Sigmoid colon (tissue), 7 donors: ENCODE results near the gene TTLL10. TPM values are rescaled to one million over a fixed set of nuclear protein-coding genes. Genes with fewer than 3 reads are reported as not detected.
"Not testable (repeated sequence)": the region's sequence is repeated elsewhere in the genome, so short reads cannot be mapped to it uniquely, and the experiment has no call there.

Experiments used
- DNase-seq: peaks from one replicate; pipeline ENCODE4 v3.0.0-alpha.2; 2019
- H3K27ac ChIP-seq, 4 donors: fragments of 200-600 bp; sonication (generic); one replicate each; pipeline ENCODE4 v1.5.1; 2016 to 2019; ENCODE audit warnings: mild to moderate bottlenecking in 1 of 4
- H3K27me3 ChIP-seq, 3 donors: fragments of 200-600 bp; sonication (generic); one replicate each; pipeline ENCODE4 v1.5.1; 2019; ENCODE audit warnings: mild to moderate bottlenecking in 1 of 3
- H3K36me3 ChIP-seq, 4 donors: fragments of 200-600 bp; sonication (generic); one replicate each; pipeline ENCODE4 v1.5.1; 2016 to 2019
- H3K4me1 ChIP-seq, 4 donors: fragments of 200-600 bp; sonication (generic); one replicate each; pipeline ENCODE4 v1.5.1; 2017 to 2019
- H3K4me3 ChIP-seq, 4 donors: fragments of 200-600 bp; sonication (generic); one replicate each; pipeline ENCODE4 v1.5.1; 2017 to 2019; ENCODE audit warnings: mild to moderate bottlenecking in 2 of 4, moderate library complexity in 1 of 4
- H3K9me3 ChIP-seq, 4 donors: fragments of 200-600 bp in 3 of 4; sonication (generic) in 3 of 4; one replicate each; pipeline versions ENCODE4 v1.5.1 to v1.6.1; 2013 to 2019
- EP300 ChIP-seq, 4 donors: sonication (generic); formaldehyde crosslinking; IDR thresholded peaks; one replicate each; pipeline ENCODE4 v1.6.1; 2017; ENCODE audit warnings: antibody characterized with exemption in 4 of 4
- POLR2A ChIP-seq, 2 donors: fragments of 450-650 bp; IDR thresholded peaks; one replicate each; pipeline ENCODE4 v1.6.1; 2016; ENCODE audit warnings: antibody characterized with exemption in 2 of 2, mild to moderate bottlenecking in 2 of 2, moderate library complexity in 2 of 2
- POLR2AphosphoS5 ChIP-seq, 4 donors: sonication (generic); formaldehyde crosslinking; IDR thresholded peaks; one replicate each; pipeline ENCODE4 v1.6.1; 2017; ENCODE audit warnings: antibody characterized with exemption in 4 of 4
- WGBS, 2 donors: extraction: QIAGEN DNeasy Blood & Tissue Kit; methylation state at CpG; one replicate each; pipeline ENCODE4 v1.1.7; 2013; 5-methylcytosine and 5-hydroxymethylcytosine counted together
- intact Hi-C: fragments of 100-400 bp; cut with DNase I; formaldehyde crosslinking; loops from one replicate; pipeline ENCODE4 v1.15.1; 2023
- polyA plus RNA-seq, 3 donors: library from polyadenylated mRNA; stranded (reverse); fragments of 200-250 nt; gene quantifications; one replicate each; pipeline ENCODE4 v1.2.3, GENCODE V29; 2013
- total RNA-seq, 4 donors: library from RNA; depleted of rRNA; stranded (reverse); fragments of >200 nt; gene quantifications; one replicate each; pipeline ENCODE4 v1.1.0, GENCODE V29; 2016
- TF ChIP-seq, protein P1 (sequence below), 4 experiments: fragments of 450-650 bp in 3 of 4; fragments of 200-600 bp in 1 of 4; IDR thresholded peaks; one replicate each; pipeline ENCODE4 v1.5.1; 2016 to 2019; ENCODE audit warnings: antibody characterized with exemption in 4 of 4, mild to moderate bottlenecking in 3 of 4, moderate library complexity in 2 of 4
- donor health status: healthy with polysubstance abuse.
- donor health status: Bipolar disorder and iron deficiency.
- donor health status: healthy.

Gene TTLL10
- total and polyA plus RNA-seq, 7 donors: 0.46 to 0.70 (median 0.60) TPM; not detected in 4

GRCh38 chr1:1191734-1192133 is 18.1 kb downstream of the TTLL10 start:
- H3K27me3 ChIP-seq: no peaks in the 10 kb centered on the region
- no peak for DNase-seq
- intact Hi-C loops: no loop called here
- no peak overlapping the region for H3K4me3 ChIP-seq
- H3K9me3 ChIP-seq: peaks cover 0 to 6% (median 4%) of the 10 kb centered on the region in 4 donors
- H3K27ac ChIP-seq: no peak overlapping the region
- H3K4me1 ChIP-seq: no peaks in the 10 kb centered on the region
- 82 to 85% methylated on average over 11 of the region's 11 CpGs for WGBS, 2 donors
- TF ChIP-seq, protein P1, sequence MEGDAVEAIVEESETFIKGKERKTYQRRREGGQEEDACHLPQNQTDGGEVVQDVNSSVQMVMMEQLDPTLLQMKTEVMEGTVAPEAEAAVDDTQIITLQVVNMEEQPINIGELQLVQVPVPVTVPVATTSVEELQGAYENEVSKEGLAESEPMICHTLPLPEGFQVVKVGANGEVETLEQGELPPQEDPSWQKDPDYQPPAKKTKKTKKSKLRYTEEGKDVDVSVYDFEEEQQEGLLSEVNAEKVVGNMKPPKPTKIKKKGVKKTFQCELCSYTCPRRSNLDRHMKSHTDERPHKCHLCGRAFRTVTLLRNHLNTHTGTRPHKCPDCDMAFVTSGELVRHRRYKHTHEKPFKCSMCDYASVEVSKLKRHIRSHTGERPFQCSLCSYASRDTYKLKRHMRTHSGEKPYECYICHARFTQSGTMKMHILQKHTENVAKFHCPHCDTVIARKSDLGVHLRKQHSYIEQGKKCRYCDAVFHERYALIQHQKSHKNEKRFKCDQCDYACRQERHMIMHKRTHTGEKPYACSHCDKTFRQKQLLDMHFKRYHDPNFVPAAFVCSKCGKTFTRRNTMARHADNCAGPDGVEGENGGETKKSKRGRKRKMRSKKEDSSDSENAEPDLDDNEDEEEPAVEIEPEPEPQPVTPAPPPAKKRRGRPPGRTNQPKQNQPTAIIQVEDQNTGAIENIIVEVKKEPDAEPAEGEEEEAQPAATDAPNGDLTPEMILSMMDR (IDR thresholded peaks at IDR 0.05): no peak
- no peak for TF ChIP-seq EP300 (IDR thresholded peaks at IDR 0.05)
- TF ChIP-seq POLR2AphosphoS5 (IDR thresholded peaks at IDR 0.05): no peak
- TF ChIP-seq POLR2A (IDR thresholded peaks at IDR 0.05): no peak
- no peaks in the 10 kb centered on the region for H3K36me3 ChIP-seq

DNA sequence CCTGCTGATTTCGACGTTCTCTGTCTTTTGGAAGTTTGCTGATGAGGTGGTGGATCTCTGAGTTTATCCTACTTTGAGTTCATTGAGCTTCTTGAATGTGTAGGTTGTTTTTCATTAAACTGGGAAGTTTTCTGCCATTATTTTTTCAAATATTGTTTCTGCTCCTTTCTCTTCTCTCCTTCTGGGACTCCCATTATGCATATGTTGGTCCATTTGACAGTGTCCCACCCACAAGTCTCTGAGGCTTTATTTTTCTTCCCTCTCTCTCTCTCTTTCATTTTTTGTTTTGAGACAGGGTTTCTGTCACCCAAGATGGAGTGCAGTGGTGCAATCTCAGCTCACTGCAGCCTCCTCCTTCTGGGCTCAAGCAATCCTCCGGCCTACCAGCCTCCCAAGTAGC is 21.0 kb downstream of the TTLL10 start:
- H3K4me3 ChIP-seq: no peak overlapping the region
- no peaks in the 10 kb centered on the region for H3K27me3 ChIP-seq
- DNase-seq: no peak
- intact Hi-C loops: no loop called here
- TF ChIP-seq POLR2AphosphoS5 (IDR thresholded peaks at IDR 0.05) (no peak), POLR2A (IDR thresholded peaks at IDR 0.05) (no peak), EP300 (IDR thresholded peaks at IDR 0.05) (no peak)
- TF ChIP-seq, protein P1 (IDR thresholded peaks at IDR 0.05): no peak
- H3K4me1 ChIP-seq: no peaks in the 10 kb centered on the region
- no peak overlapping the region for H3K27ac ChIP-seq
- peaks cover 0 to 6% (median 4%) of the 10 kb centered on the region in 4 donors for H3K9me3 ChIP-seq
- WGBS, 2 donors: 82 to 96% methylated on average over 3 of the region's 3 CpGs
- no peaks in the 10 kb centered on the region for H3K36me3 ChIP-seq

GRCh38 chr1:1195726-1196125 is 22.0 kb downstream of the TTLL10 start:
- H3K36me3 ChIP-seq, H3K9me3 ChIP-seq, DNase-seq, H3K27ac ChIP-seq, intact Hi-C loops, H3K4me1 ChIP-seq, H3K27me3 ChIP-seq, H3K4me3 ChIP-seq: not testable (repeated sequence)
- 84 to 98% methylated on average over 6 of the region's 6 CpGs for WGBS, 2 donors

DNA sequence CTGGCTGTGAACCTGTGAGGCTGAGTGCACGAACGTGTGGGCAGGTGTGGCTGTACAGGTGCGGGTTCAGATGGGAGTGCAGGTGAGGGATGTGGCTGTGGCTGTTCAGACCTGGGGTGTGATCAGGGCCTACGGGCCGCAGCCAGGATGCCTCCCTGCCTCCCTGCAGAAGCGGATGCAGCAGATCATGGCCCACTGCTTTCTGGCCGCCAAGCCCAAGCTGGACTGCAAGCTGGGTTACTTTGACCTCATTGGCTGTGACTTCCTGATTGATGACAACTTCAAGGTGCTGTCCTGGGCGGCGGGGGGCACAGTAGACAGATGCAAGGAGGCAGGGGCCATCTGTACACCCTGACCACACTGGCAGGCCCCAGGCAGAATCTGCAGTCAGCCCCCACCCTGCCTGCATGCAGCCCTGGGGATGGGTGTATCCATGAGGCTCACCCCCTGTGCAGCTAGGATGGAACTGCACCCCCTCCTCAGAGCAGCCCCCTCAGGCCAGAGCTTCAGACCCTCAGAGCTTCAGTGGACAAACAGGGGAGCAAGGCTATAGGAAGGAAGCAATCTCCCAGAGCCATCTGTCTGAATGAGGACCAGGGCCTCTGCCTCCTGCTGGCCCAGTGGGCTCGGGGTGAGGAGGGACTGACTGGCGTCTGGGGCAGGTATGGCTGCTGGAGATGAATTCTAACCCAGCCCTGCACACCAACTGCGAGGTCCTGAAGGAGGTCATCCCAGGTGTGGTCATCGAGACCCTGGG is 22.9 kb downstream of the TTLL10 start:
- H3K27ac ChIP-seq: no peak overlapping the region
- intact Hi-C loops: no loop called here
- TF ChIP-seq POLR2A (IDR thresholded peaks at IDR 0.05) (no peak), POLR2AphosphoS5 (IDR thresholded peaks at IDR 0.05) (no peak), EP300 (IDR thresholded peaks at IDR 0.05) (no peak)
- TF ChIP-seq, protein P1 (IDR thresholded peaks at IDR 0.05): no peak
- peaks cover 0 to 12% (median 5%) of the 10 kb centered on the region in 3 donors for H3K27me3 ChIP-seq
- no peak for DNase-seq
- 70 to 79% methylated on average over 13 of the region's 13 CpGs for WGBS, 2 donors
- no peaks in the 10 kb centered on the region for H3K36me3 ChIP-seq
- H3K9me3 ChIP-seq: peaks cover 0 to 6% (median 4%) of the 10 kb centered on the region in 4 donors
- peaks cover 0 to 10% (median 10%) of the 10 kb centered on the region in 4 donors for H3K4me1 ChIP-seq
- H3K4me3 ChIP-seq: no peak overlapping the region

- 92 to 93% methylated on average over 8 of the region's 8 CpGs for WGBS, 2 donors
- Histone ChIP-seq H3K9me3 (peaks cover 0 to 6% (median 4%) of the 10 kb centered on the region in 4 donors), H3K36me3 (no peaks in the 10 kb centered on the region), H3K4me3 (no peak overlapping the region), H3K4me1 (peaks cover 0 to 10% (median 10%) of the 10 kb centered on the region in 4 donors), H3K27ac (no peak overlapping the region), H3K27me3 (peaks cover 0 to 12% (median 5%) of the 10 kb centered on the region in 3 donors)
- intact Hi-C loops: no loop called here
- DNase-seq: no peak
- TF ChIP-seq, protein P1 (IDR thresholded peaks at IDR 0.05): no peak
- TF ChIP-seq EP300 (IDR thresholded peaks at IDR 0.05): no peak
- no peak for TF ChIP-seq POLR2AphosphoS5 (IDR thresholded peaks at IDR 0.05)
- TF ChIP-seq POLR2A (IDR thresholded peaks at IDR 0.05): no peak
These were observed 23.5 kb downstream of the TTLL10 start for GRCh38 chr1:1197188-1197500.
